GM21576 (cell line): ENCODE measurements around the gene UMAD1.

ENCODE experiments used
- ATAC-seq: cut with Tn5 transposase; IDR thresholded peaks from one replicate; pipeline ENCODE4 v1.9.1; 2021; ENCODE audit warnings: mild to moderate bottlenecking, moderate library complexity; ENCODE audit not compliant: unreplicated experiment

UMAD1 gene

DNA sequence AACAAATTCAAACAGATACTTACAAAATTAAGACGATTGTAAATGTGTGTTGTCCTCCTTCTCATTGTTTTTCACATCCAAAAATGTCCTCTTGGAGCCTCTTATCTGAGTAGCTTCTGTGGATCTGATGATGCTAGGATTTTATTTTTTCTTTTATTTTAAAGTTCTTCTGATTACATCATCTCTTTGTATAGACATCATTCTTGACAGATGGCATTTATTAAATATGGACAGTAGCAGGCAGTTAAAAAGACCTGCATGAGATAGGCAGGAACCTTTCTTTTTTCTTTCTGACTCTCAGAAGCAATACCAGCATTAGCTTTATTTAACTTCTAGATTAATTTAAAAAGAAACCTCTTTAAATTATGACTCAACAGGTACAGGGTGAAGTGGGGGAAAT, 77.9 kb downstream of the UMAD1 start, which contains the start of gene RPA3:
RPA3 (minus strand) TSS at position 116 of the 400 bp plus-strand sequence. CDS start 78,189 bp downstream, outside the sequence.
- no peak for ATAC-seq

DNA sequence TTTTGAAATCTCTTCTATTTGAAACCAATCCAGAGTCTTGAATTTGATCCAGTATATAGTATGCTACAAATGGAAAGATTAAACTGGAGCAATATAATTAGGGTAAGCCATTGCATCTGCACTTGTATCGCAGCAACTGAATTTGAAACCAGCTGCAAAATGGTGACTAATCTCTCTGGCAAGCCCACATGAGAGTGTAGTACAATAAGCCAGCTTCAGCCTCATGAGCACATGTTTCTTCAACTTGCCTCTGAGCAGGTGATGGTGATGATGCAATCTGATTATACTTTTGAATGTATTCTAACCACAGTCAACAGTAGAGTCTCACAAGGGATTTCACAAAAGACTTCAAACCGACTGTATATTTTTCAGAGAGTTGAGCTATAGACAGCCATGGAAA, 78.7 kb downstream of the UMAD1 start:
- ATAC-seq, result peak; percentile 97

GRCh38 chr7:7720193-7720592, 79.6 kb downstream of the UMAD1 start:
- ATAC-seq, result no peak

DNA sequence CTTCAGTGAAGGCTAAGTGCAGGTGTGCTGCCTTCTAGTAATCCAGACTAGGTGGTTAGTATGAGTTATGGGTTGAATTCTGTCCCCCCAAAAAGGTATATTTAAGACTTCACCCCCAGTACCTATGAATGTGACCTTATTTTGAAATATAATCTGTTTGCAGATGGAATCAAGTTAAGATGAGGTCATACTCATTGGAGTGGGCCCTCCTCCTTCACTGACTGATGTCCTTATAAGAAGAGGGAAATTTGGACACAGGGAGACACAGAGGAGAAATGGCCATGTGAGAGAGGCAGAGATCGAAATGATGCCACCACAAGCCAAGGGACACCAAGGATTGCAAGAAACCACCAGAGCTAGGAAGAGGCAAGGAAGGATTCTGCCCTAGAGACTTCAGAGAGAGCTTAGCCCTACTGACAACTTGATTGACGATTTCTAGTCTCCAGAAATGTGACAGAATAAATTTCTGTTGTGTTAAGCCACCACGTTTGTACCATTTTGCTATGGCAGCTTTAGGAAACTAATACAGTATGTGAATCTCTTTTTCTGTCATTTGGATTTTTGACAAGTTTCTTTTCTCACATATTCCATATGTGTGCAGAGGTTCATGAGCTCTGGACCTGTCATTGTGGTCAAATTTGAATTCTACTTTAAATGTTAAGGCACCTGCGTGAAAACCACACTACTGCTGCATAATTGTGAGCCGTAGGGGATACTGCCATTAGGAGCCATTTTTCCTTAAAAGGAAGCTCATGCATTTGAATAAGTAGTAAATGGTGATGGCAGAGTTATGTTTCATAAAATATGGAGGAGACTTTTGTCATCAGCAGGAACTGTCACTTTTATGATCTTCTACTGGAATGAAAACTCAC, 80.4 kb downstream of the UMAD1 start:
- ATAC-seq, result no peak

- no peak for ATAC-seq
Observed at GRCh38 chr7:7731732-7732131, 91.2 kb downstream of the UMAD1 start.

GRCh38 chr7:7732621-7733281, 92.2 kb downstream of the UMAD1 start:
- no peak for ATAC-seq

DNA sequence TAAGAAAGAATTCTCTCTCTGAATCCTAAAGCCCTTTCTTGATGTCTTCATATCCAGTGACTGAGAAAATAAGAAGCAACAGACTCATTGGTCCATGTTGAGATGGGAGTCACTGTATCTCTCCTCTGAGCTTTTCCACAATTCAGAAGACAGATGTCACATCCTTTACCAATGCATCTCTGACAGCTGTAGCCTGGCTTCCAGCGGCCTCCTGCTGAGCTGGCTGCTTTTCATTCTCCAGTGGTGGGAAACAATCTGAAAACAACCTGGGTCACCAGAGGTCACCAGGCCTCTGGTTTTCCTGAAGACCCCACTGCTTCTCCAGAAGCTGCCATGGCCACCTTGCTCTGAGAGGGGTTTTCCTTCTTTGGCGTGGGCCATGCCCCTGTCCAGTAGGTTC, 96.1 kb downstream of the UMAD1 start:
- no peak for ATAC-seq

DNA sequence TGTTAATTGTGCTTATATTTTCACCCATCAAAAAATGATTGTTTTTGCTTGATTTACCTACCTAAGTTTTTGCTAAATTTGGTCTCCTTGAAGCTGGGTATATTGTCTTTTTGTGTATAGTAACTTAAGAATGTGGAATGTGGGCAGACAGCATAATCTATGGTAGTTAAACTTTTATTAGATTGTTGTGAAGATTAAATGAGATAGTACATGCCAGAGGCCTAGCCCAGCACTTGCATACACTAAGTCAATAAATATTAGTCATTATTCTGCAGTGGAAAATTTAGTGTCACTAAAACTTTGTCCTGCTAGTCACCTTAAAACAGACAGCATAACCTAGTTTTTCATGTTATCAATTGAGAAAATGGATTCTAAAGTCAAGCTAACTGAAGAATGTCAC, 97.1 kb downstream of the UMAD1 start:
- no peak for ATAC-seq

DNA sequence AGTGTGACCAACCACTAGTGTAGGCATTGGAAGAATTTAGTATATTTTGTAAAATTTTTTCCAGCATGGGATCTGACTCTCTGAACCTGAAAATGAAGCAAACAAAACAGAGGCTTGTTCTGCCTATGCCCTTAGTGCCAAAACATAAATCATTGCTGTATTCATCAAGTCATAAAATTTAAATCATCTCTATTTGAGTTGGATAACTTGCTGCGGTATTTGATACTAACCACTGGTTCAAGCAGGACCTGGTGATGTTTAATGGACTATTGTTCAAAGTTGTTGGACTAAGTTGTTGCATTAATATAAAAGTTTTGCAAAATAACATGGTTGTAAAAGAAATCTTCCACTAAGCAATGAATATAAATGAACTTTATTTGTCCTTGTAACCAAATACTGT, 97.6 kb downstream of the UMAD1 start:
- ATAC-seq, result no peak

DNA sequence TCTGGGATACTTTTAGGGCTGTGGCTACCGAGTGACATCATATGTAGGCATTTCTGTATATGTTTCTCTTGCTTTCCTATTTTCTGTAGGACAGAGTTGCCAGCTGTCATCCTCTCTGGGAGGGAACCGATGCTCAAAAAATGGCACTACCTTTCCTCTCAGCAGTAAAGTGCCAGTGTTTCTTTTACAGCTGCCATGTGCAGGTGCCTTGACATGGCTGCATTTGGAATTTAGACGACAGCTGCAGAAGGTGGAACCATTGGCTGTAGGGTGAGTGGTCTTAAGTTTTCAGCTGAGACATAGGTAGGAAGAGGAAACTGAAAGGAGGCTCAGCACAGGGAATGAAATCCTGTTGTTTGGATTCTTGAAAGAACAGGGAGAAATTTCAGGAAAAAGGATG, 98.1 kb downstream of the UMAD1 start:
- no peak for ATAC-seq

DNA sequence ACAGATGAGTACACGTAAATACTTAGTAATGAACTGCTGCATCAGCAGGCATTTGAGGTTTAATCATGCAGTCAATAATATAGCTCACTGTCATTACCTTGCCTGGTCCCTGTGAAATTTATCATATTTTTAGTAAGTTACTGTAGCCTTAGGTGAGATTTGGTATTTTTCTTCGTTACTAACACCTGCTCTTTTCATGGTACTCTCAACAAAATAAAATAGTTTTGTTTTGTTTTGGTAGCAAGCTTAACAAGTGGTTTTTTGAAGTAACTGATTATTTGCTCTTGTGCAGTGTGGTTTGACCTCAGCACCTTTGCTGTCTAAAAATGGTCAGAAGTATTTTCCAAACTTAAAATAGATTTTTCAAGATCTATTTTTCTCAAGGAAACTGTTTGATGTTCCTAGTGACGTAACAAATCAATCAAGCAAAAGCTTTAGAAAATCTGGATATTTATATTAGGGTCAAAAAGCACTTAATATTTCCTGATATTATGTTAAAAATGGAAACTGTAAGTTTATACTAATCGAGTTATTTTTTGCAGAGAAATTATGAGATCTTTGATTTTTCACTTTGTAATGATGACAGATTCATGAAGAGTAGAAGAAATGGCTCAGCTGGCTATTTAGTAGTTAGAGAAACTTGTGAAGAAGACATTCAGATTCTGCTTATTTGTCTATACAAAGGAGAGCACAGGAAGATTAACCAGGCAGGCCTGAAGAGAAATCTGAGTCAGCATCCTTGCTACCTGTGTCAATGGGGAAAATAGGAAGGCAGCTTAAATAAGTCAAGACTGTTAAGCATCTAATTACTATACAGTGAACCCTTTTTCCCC, 98.9 kb downstream of the UMAD1 start:
- no peak for ATAC-seq

- ATAC-seq, result no peak
Observed at GRCh38 chr7:7740037-7740355, 99.4 kb downstream of the UMAD1 start.

DNA sequence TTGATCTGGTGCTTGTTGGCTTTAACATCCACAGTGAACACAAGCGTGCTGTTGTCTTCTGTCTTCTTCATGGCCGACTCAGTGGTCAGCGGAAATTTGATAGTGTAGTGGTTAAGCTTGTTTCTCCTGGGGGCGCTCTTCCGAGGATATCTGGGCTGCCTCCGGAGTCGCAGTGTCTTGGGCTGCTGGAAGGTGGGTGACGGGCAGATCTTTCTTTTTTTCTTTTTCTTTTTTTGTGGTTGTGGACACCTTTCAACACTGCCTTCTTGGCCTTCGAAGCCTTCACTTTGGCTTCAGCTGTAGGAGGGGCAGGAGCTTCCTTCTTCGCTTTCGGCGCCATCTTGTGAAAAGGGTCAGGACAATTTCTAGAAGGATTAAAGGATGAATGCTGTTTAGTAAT, 101.7 kb downstream of the UMAD1 start:
- no peak for ATAC-seq

GRCh38 chr7:7745258-7745657, 104.7 kb downstream of the UMAD1 start:
- no peak for ATAC-seq

DNA sequence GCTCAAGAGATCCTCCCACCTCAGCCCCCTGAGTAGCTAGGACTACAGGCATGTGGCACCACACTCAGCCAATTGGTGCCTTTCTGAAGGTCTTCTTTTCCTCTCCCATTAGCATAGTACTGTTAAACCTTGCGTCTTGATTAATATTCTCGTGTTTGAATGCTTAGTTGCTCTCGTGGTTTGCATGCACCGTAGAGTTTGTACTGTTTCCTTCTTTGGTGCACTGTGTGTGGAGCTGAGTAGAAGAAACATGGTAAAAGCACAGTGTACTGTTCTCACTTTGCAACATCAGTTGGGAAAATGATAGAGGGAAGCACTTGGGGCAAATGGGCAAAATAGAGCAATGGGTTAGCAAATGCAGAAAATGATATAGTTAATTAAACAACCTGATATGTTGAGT, 105.4 kb downstream of the UMAD1 start:
- ATAC-seq, result no peak

DNA sequence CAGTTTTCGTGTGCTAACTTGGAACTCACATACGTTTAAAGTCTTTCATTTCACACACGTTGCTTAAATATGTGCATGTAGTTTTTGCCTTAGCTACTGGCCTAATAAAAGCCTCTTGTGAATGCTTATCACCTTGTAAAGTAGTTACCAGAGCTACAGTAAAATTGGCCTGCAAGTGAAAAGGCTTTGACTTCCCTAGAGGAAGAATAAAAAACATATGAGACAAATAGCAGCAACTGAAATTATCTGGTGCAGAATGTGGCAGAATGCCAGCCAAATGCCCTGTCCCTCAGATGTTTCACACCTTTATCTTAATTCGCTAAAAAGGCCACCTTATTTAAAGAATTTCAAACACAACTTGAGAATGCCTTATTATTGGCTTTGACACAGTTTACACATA, 105.9 kb downstream of the UMAD1 start:
- no peak for ATAC-seq

- ATAC-seq, result no peak
Observed at GRCh38 chr7:7750571-7751242, 110.2 kb downstream of the UMAD1 start.

GRCh38 chr7:7751243-7752092, 110.9 kb downstream of the UMAD1 start:
- ATAC-seq, result no peak

- no peak for ATAC-seq
Observed at GRCh38 chr7:7756577-7756976, 116.0 kb downstream of the UMAD1 start.

DNA sequence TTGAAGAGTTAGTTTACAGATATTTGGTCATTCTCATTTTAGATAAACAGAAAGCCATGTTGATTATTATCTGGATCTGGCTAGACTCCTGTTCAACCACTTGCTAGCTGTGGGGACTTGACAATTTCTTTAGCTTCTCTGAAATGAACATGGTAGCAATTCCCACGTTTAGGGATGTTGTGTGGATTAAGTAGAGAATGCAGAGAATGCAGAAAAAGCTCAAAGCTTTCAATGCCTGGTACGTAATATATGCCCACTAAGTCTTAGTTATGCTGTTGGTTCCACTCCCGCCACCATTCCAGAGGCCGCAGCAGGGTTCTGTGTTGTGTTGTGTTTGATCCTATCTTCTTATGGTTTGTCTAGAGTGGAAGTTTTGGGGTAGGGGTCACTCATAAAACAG, 117.0 kb downstream of the UMAD1 start:
- no peak for ATAC-seq
